Breast epithelium (tissue), 3 donors: Measurements from ENCODE around the gene CA9.

ENCODE experiments used
- CTCF ChIP-seq, 3 donors: fragments of 450-650 bp; IDR thresholded peaks; one replicate each; pipeline ENCODE4 v1.5.1; 2016 to 2017; ENCODE audit warnings: antibody characterized with exemption in 3 of 3, mild to moderate bottlenecking in 3 of 3, moderate library complexity in 3 of 3
- POLR2A ChIP-seq: fragments of 450-650 bp; IDR thresholded peaks from one replicate; pipeline ENCODE4 v1.6.1; 2016; ENCODE audit warnings: antibody characterized with exemption, mild to moderate bottlenecking, moderate library complexity
- POLR2AphosphoS5 ChIP-seq, 3 donors: sonication (generic); formaldehyde crosslinking; IDR thresholded peaks; one replicate each; pipeline ENCODE4 v1.6.1; 2017; ENCODE audit warnings: antibody characterized with exemption in 3 of 3

GRCh38 chr9:35719546-35719945 lies 45.8 kb downstream of the CA9 start:
- no peak for TF ChIP-seq CTCF (IDR thresholded peaks at IDR 0.05)
- TF ChIP-seq POLR2A, result no peak
- TF ChIP-seq POLR2AphosphoS5 (IDR thresholded peaks at IDR 0.05), result no peak
